ENCODE data around the gene SLC28A1.
"Not testable (repeated sequence)": the region's sequence is repeated elsewhere in the genome, so short reads cannot be mapped to it uniquely, and the experiment has no call there.

SLC28A1 gene

DNA sequence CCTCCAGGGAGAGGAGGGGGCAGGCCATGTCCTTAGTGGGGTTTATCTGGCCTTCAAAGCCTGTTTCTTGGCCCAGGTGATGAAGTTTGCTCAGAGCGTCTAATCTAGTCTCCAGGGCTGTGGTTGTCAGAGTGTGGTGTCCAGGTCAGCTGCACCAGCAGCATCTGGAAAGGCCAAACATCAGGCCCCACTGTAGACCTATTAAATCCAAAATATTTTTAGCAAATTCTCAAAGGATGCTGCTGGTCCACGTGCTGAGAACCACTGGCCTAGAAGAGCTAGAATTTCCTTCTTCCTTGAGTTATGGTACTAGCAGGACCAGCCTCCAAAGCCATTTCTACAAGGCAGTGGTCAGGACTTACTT is 28.9 kb downstream of the SLC28A1 start:
- no peak for DNase-seq

DNA sequence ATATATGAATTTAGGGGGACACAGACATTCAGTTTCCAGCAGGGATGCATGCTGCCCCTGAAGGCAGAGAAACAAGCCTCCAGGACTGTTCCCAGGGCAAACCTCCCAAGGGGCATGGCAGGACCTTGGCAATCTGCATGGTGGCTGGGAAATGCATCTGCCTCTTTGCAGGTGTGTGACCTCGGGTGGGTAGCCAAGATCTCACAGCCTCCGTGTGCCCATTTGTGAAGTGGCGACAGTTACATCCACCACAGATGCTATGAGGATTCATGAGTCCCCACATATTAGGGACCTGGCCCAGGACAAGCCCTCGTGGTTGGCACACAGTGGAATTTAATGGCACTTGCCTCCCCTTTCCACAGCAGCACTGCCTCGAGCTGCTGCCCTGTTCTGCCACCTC is 29.9 kb downstream of the SLC28A1 start:
- no peak for DNase-seq

DNA sequence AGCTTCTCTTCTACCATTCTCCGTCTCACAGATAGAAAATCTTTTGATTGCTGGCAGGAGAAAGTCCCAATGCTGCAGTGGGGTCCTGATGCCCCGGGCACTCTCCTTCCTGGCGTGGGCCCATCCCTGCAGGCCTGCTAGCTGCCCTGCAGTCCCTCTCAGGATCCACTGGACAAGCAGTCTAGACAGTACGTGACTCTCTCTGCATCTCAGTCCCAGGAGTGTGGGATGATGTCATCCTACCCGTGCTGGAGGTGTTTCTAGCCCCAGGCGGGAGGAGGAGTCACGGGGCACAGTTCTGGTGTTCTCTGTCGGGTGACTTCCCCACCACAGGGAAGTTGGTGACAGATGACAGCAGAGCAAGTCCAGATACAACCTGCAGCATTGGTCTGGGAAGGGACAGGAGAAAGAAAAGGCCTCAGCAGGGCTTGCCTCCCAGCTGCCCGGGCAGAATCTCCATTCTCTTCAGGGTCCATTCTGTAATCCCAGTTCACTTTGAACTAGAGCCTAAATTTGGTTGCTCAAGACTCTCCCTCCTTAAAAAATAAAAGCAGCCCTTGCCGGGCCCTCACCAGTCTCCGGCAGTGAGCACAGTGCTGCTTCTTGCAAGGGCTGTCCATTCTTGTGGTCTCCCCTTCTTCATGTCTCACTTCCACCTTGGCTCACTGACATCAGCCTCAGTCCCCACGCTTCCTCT is 30.6 kb downstream of the SLC28A1 start:
- DNase-seq, result no peak

DNA sequence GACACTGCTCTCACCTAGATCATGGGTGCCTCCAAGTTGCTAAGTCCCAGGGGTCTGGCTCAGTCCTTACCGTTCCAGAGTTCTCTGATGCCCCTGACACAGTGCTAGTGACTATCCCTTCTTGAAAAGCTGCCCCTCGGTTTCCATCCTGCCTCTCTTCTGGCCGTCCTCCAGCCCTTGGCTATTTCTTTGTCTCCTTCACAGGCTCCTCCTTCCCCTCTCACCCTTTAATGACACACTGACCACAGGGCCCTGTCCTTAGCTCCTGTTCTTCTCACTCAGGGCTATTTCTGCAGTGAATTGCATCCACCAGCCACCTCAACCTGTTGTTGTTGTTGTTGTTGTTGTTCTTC is 31.1 kb downstream of the SLC28A1 start:
- DNase-seq, result no peak

DNA sequence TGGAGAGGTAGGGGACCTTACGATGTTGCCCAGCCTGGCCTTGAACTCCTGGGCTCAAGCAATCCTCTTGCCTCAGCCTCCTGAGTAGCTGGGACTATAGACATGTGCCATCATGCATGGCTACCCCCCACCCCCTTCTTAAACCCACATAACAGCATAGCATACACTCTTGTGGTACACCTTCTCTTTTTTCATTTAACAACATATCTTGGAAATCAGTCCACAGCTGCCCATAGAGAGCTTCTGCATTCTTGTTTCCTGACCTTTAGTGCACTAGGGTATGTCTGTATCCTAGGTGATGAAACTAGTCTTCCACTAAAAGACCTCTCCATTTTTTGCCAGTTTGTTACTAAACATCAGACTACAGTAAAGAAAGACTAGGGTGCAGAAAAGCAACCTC is 33.0 kb downstream of the SLC28A1 start:
- no peak for DNase-seq

DNA sequence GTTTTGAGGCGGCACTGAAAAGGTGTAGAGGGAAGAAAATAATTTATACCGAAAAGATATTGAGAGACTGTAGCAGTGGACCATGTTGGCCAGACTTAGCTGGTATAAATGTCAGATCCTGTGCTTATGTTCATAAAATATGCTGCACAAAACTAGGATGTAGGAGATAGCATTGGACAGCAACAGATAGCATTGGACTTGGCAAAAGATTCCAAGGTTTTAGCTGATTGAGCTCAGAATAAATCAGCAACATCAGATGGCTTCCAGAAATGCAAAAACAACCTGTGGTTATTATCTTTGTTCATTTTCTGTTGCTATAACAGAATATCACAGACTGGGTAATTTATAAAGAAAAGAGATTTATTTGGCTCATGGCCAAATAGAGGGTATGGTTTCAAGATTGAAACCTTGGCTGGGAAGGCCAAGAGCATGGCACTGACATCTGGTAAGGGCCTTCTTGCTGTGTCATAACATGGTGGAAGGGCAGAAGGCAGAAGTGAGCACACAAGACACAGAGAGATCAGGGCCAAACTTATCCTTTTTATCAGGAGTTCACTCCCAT is 34.7 kb downstream of the SLC28A1 start:
- DNase-seq, result no peak

DNA sequence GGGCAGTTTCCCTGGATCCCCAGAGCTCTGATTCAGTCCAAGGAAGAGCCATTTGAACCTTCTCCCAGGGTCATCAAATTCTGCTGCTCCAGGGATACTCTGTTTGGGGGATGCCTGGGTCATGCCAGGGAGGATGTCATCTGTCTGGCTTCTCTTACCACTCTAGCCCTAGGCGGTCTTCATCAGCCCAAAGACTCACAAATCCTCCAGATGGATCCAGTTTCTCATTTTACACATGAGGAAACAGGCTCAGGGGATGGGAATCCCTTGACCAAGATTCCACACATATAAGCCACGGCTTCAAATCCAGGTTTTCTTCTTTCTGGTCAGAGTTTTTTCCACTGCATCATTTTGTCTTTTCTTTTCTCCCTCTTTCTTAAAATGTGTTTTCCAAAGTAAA is 36.7 kb downstream of the SLC28A1 start:
- no peak for DNase-seq

DNA sequence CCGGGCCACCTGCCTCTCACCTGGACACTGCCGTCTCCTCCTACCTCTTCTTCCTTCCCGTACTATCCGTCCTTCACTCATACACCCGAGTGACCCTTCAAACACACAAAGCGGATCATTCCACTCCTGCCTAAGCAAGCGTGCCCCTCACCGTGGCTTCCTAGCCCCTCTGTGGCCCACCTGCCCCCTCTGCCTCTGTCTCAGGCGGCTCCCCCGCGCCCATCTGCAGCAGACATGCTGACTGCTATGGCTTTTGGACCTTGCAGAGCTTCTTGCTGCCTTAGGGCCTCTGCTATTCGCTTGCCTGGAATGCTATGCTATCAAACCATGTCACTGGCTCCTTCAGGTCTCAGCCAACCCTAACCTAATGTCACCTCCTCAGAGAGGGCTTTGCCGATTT is 38.1 kb downstream of the SLC28A1 start:
- DNase-seq, result no peak

DNA sequence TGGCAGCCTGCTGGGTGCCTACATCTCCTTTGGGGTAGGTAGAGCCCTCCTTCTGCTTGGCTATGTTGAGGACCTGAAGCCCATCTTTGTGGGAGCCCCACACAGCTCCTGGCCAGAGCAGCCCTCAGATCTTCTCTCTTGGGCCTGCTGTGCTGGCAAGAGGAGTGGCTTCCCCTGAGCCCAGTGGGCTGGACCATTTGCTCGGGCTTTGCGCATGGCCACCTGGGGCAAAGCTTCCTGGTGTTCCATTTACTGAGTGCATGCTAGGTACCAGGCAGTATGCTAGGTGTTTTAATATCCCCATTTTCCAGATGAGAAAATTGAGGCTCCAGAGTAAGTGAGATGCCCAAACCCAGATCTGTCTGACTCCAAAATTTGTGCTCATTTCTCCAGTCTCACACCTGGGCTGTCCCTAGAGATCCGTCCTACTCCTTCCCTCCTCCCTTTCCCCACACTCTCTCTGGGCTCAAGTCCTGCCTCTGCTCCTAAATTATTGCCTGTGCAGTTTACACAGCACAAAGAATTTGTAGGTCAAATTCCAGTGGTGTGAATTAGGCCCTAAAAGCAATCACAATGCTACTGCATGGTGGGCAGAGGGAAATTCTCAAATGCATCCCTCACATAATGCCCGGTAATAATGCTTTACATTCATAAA is 39.7 kb downstream of the SLC28A1 start:
- no peak for DNase-seq

DNA sequence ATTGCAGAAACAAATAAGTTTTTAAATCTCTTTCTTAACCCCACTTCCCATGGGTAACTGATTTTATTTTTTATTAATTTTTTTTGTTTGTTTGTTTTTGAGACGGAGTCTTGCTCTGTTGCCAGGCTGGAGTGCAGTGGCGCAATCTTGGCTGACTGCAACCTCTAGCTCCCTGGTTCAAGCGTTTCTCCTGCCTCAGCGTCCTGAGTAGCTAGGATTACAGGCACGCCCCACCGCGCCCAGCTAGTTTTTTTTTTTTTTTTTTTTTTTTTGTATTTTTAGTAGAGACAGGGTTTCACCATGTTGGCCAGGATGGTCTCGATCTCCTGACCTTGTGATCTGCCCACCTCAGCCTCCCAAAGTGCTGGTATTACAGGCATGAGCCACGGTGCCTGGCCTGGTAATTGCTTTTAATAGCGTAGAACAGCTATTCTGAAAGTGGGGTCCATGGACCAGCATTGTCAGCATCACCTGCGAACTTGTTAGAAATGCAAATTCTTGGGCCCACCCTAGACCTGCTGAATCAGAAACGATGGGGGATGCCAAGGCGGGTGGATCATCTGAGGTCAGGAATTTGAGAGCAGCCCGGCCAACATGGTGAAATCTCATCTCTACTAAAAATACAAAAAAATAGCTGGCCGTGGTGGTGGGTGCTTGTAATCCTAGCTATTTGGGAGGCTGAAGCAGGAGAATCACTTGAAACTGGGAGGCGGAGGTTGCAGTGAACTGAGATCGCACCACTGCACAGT is 40.5 kb downstream of the SLC28A1 start:
- not testable (repeated sequence) for DNase-seq

DNA sequence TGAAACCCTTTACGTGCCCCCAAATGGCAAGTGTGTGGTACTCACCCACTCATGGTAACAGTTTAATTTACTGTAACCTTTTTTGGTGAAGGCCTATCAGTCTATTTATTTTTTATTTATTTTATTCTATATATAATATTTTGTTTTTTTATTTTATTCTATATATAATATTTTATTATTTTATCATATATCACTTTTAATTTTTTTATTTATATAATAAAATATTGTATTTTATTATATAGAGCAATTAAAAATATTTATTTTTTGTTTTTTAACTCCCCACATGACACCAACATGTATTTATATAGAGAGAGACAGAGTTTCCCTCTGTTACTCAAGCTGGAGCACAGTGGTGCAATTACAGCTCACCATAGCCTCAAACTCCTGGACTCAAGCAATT is 41.4 kb downstream of the SLC28A1 start:
- no peak for DNase-seq

DNA sequence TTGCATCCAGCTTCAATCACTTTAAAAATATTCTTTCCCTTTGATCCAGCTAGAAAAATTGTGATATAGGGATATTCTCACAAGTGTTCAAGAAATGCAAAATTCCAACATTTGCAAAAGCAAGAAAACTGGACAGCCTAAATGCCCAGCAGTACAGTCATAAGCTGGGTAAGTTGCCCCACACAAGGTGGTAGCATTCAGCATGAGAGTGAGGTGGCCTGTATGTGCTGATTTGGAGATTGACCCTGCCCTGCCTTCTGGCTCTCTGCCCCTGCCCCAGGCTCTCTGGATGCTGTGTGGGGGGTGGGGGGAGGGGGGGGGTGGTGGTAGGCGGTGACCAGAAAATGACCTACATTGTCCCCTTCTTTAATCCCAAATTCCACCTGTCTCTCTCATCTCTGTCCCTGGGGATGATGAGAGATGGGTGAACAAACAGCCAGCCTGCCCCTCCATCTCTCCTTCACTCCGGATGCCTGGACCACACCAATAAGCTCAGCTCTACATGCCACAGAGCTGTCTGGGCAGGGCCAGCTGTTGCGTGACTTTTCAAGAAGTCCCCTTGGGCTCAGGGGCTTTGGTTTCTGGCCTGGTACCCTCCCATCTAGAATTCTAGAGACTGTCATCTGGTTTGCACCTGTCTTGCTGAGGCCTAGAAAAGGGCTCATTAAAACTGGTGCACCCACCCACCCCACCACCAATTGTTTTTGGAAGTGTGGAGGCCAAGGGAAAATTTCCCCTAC is 42.2 kb downstream of the SLC28A1 start:
- DNase-seq, result no peak

DNA sequence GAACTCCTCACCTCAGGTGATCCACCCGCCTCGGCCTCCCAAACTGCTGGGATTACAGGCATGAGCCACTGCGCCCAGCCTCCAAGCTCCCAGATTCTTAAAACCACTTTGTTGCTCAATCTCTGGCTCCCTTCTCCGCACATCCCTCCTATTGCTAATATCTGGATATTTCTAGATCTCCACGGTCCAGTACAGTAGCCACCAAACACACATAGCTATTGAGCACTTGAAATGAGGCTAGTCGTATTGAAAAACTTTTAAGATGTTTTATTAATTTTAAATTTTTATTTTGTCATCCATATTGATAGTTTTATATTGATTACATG is 44.3 kb downstream of the SLC28A1 start:
- no peak for DNase-seq

DNA sequence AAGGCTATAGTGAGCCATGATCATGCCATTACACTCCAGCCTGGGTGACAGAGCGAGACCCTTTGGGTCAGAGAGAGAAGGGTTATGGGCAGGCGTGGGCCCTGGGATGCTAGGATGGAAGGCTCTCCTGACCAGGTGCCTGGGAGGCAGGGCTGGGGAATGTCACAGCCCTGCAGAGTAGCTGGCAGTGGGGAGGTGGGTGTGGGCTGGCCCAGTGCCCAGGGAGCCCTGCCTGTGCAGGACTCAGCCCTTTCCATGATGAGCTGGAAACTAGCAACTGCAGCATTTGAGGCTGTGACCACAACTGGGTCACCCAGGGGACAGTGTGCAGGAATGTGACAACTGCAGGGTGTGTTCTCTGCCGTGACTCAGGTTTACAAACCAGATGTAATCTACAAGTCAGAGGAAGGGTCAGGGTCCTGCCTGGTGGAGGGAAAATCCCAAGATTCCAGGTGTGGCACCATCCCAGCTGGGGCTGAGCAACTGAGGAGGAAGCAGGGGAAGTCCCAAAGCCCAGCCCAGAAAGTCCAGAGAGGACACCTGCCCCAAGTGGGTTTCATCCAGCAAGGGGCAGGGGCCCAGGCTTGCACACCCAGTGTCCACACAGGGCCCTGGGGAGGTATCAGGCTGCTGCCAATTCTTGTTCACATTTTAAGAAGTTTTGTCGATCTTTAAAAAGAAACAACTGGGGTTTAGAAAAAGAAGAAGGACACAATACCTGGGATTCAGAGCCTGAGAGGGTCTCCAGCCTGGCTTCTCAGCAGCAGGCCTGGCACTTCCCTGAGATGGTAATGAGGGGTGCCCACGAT is 45.5 kb downstream of the SLC28A1 start:
- DNase-seq, result no peak

DNA sequence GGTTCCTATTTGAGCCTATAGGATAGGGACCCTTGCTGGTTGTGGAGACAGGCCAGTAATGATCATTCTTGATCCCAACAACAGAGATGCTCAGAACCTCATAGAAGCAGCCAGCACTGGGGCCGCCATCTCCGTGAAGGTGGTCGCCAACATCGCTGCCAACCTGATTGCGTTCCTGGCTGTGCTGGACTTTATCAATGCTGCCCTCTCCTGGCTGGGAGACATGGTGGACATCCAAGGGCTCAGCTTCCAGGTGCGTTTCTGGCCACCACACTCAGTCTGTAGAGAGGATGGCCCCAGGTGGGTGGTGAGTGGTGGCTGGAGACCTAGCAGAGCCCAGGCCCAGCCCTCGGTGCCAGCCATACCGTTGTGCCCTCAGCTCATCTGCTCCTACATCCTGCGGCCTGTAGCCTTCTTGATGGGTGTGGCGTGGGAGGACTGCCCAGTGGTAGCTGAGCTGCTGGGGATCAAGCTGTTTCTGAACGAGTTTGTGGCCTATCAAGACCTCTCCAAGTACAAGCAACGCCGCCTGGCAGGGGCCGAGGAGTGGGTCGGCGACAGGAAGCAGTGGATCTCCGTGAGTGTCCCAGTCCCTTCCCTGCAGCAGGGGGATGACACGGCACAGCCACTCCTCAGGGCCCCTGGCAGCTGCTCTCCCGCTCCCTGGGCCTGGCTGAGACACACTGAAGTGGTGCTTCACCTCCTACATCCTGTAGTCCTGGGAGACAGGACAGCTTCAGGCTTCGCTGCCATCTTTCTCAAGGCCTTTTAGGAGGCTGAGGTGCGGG is 50.7 kb downstream of the SLC28A1 start:
- DNase-seq, result no peak

DNA sequence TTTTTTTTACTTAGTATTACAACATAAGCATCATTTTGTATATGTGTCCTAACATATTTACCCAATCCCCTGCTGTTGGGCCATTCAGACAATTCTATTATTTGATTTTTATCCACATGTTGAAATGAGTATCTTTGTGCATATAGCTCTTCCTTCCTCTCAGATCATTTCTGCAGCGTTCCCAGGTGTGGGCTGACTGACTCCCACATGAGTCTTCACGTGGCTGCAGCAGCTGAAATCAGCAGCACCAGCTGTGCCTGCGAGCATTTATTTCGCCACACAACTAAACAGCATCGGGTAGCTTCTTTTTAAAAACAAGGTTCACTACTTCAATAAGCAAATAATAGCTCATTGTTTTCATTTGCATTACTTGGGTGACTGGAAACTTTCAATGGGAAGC is 52.7 kb downstream of the SLC28A1 start:
- no peak for DNase-seq

DNA sequence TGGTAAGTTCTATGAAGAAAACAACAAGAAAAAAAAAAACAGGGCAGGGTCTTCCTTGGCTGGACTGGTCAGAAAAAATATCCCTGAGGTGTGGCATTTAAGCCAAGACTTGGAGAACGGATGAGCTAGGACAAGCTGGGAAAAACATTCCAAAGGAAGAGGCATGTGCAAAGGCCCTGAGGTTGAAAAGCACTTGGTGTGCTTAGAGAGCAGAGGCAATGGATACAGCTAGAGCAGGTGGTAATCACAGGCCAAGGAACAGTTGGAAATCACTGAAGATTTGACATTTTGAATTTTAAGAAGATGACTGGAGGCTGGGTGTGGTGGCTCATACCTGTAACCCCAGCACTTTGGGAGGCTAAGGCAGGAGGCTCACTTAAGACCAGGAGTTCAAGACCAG is 54.3 kb downstream of the SLC28A1 start:
- no peak for DNase-seq

DNA sequence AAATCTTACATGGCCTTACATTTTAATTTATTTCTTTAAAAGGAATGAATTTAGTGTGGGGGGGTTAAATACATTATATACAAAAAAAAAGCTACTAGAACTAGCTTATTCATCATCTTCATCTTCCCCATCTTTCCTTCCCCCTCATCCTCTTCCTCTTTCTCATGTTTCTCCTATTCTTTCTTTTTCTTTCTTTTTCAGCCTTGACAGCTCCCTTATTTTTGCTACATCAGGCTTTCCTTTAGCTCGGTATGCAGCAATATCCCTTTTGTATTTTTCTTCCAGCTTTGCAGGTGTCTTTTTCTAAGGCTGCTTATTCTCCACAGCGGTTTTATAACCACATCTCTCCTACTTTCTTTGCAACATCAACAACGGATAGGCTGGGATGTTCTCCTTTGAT is 55.9 kb downstream of the SLC28A1 start:
- DNase-seq, result no peak

DNA sequence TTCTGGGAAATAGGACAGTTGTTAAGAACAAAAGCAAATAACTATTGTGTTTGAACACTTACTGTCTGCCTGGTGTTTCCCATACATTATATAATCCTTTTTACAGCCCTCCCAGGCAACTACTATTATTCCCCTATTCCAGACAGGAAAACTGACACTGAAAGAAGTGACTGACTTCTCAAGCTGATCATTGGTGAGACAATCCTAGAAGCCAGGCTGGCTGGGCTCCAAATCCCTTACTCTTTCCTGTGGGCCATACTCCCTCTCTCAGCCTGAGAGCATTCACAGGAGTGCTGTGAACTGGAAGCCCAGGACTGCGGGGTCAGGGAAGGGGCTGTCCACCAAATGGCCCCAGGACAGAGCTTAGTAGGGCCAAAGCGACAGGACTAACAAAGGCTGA is 58.0 kb downstream of the SLC28A1 start:
- DNase-seq, result no peak

DNA sequence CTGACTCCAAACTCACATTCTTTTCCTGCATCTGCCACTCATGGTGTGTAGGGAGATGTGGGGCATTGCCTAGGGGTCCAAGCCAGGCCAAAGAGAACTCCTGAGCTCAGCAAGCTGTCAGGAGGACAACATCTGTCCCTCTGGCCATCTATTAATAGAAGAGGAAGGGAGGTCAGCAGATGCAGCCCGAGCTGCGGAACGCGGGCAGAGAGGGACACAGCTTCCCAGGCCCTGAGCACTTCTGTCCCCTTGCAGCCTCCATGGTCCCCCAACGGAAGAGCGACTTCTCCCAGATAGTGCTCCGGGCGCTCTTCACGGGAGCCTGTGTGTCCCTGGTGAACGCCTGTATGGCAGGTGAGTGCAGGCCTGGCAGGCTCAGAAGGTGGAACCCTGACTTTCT is 59.8 kb downstream of the SLC28A1 start:
- no peak for DNase-seq

DNA sequence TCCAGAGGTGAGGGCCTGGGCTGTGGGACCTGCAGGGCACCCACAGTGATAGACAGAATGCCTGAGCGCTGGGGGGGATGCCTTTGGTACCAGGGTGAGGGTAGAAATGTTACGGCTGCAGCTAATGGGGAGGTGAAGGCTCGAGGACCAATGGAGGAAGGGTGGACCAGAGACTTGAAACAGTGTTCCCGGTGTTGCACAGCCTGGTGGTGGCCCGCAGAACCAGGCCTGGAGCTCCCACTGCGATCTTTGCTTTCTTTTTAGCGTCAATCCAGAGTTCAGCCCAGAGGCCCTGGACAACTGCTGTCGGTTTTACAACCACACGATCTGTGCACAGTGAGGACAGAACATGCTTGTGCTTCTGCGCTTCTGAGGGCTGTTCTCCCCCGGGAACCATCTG is 60.4 kb downstream of the SLC28A1 start:
- no peak for DNase-seq
